NCI-H2107 (cell line): ENCODE results near the gene ANKRD17.
"Not testable (repeated sequence)": the region's sequence is repeated elsewhere in the genome, so short reads cannot be mapped to it uniquely, and the experiment has no call there.

Source experiments
- DNase-seq: peaks from one replicate; lab custom pipeline; 2025; lab: John Stamatoyannopoulos, UW

The ANKRD17 gene

GRCh38 chr4:73258686-73259570, at the start of gene ANKRD17:
Gene ANKRD17 (minus strand): TSS chr4:73258798. CDS start chr4:73258668, 130 bp downstream.
- DNase-seq, result peak; percentile 48

- no peak for DNase-seq
These were observed 49.7 kb upstream of the ANKRD17 start for GRCh38 chr4:73308286-73308685.

GRCh38 chr4:73303711-73304110, 45.1 kb upstream of the ANKRD17 start:
- DNase-seq, result no peak

- no peak for DNase-seq
These were observed 41.1 kb upstream of the ANKRD17 start for GRCh38 chr4:73299548-73300280.

GRCh38 chr4:73292661-73293060, 34.1 kb upstream of the ANKRD17 start:
- DNase-seq, result not testable (repeated sequence)

GRCh38 chr4:73281982-73282381, 23.4 kb upstream of the ANKRD17 start:
- DNase-seq, result no peak

- no peak for DNase-seq
These were observed 22.8 kb upstream of the ANKRD17 start for GRCh38 chr4:73281396-73281795.

GRCh38 chr4:73277201-73277600, 18.6 kb upstream of the ANKRD17 start:
- no peak for DNase-seq

GRCh38 chr4:73275318-73275654, 16.7 kb upstream of the ANKRD17 start:
- DNase-seq, result no peak

GRCh38 chr4:73272816-73273215, 14.2 kb upstream of the ANKRD17 start:
- DNase-seq, result no peak

GRCh38 chr4:73267050-73267449, 8.5 kb upstream of the ANKRD17 start:
- DNase-seq, result no peak

- no peak for DNase-seq
These were observed 1.0 kb upstream of the ANKRD17 start for GRCh38 chr4:73259571-73260090.

GRCh38 chr4:73258436-73258685, 237 bp downstream of the ANKRD17 start:
- no peak for DNase-seq

GRCh38 chr4:73257651-73258435, 755 bp downstream of the ANKRD17 start:
- DNase-seq, result no peak

- DNase-seq, result peak; percentile 23
These were observed 1.4 kb downstream of the ANKRD17 start for GRCh38 chr4:73257234-73257633.

GRCh38 chr4:73255847-73256246, 2.8 kb downstream of the ANKRD17 start:
- DNase-seq, result not testable (repeated sequence)

GRCh38 chr4:73252001-73252400, 6.6 kb downstream of the ANKRD17 start:
- no peak for DNase-seq

- no peak for DNase-seq
These were observed 7.2 kb downstream of the ANKRD17 start for GRCh38 chr4:73251384-73251783.

GRCh38 chr4:73250642-73251041, 8.0 kb downstream of the ANKRD17 start:
- no peak for DNase-seq

- no peak for DNase-seq
These were observed 9.8 kb downstream of the ANKRD17 start for GRCh38 chr4:73248821-73249220.

- no peak for DNase-seq
These were observed 10.2 kb downstream of the ANKRD17 start for GRCh38 chr4:73248416-73248815.

- DNase-seq, result no peak
These were observed 11.5 kb downstream of the ANKRD17 start for GRCh38 chr4:73247100-73247499.

GRCh38 chr4:73245955-73246354, 12.6 kb downstream of the ANKRD17 start:
- no peak for DNase-seq
